DOHH2 (cell line): ENCODE data around the gene SCYL3.

ENCODE experiments used
- H3F3A ChIP-seq: fragments of 200-600 bp; sonication (generic), shearing (Covaris generic); 2 replicates; pipeline ENCODE4 v1.6.0; 2016; ENCODE audit warnings: antibody characterized with exemption, mild to moderate bottlenecking; ENCODE audit not compliant: control insufficient read depth, insufficient read depth
- H3K27ac ChIP-seq: fragments of 200-600 bp; sonication (generic); 2 replicates; pipeline ENCODE4 v1.5.1; 2014; ENCODE audit warnings: low read depth, mild to moderate bottlenecking, low read length, moderate library complexity
- H3K27me3 ChIP-seq: fragments of 200-600 bp; sonication (generic); 2 replicates; pipeline ENCODE4 v1.6.1; 2014; ENCODE audit warnings: mild to moderate bottlenecking, low read length, mixed read lengths; ENCODE audit not compliant: control insufficient read depth
- H3K36me3 ChIP-seq: fragments of 200-600 bp; sonication (generic); 2 replicates; pipeline ENCODE4 v1.6.1; 2014; ENCODE audit warnings: mild to moderate bottlenecking, low read length, moderate library complexity, mixed read lengths; ENCODE audit not compliant: control insufficient read depth
- H3K4me1 ChIP-seq: fragments of 200-600 bp; sonication (generic); 2 replicates; pipeline ENCODE4 v1.6.1; 2014; ENCODE audit warnings: mild to moderate bottlenecking, low read length, mixed read lengths; ENCODE audit not compliant: control insufficient read depth
- H3K4me2 ChIP-seq: fragments of 200-600 bp; sonication (generic); 2 replicates; pipeline ENCODE4 v1.6.0; 2014; ENCODE audit warnings: mild to moderate bottlenecking, low read length, moderate library complexity
- H3K4me3 ChIP-seq: fragments of 200-600 bp; sonication (generic); 2 replicates; pipeline ENCODE4 v1.5.1; 2014; ENCODE audit warnings: mild to moderate bottlenecking, low read length, mixed read lengths
- H3K79me2 ChIP-seq: fragments of 200-600 bp; sonication (generic); 2 replicates; pipeline ENCODE4 v1.6.1; 2014; ENCODE audit warnings: mild to moderate bottlenecking, low read length, mixed read lengths; ENCODE audit not compliant: control insufficient read depth
- H3K9me2 ChIP-seq: fragments of 200-600 bp; sonication (generic); replicated peaks from 2 replicates; pipeline ENCODE4 v1.6.1; 2014; ENCODE audit warnings: mild to moderate bottlenecking, low read length, mixed read lengths; ENCODE audit not compliant: control insufficient read depth
- H3K9me3 ChIP-seq: fragments of 200-600 bp; sonication (generic); 2 replicates; pipeline ENCODE4 v1.6.1; 2014; ENCODE audit warnings: antibody characterized with exemption, low read length, mixed read lengths; ENCODE audit not compliant: control insufficient read depth, insufficient read depth
- H4K20me1 ChIP-seq: fragments of 200-600 bp; sonication (generic); 2 replicates; pipeline ENCODE4 v1.6.0; 2014; ENCODE audit warnings: low read depth, mild to moderate bottlenecking, antibody characterized with exemption, low read length, moderate library complexity; ENCODE audit not compliant: control insufficient read depth, insufficient read depth
- EZH2phosphoT487 ChIP-seq: fragments of 200-600 bp; sonication (generic); IDR thresholded peaks from 2 replicates; pipeline ENCODE4 v1.6.1; 2017; ENCODE audit warnings: borderline replicate concordance, mild to moderate bottlenecking, antibody characterized with exemption, low read length, moderate library complexity, mixed read lengths
- TF ChIP-seq, protein P1 (sequence below): fragments of 200-600 bp; sonication (generic); IDR thresholded peaks from one replicate; pipeline ENCODE4 v1.5.1; 2014; ENCODE audit warnings: antibody characterized with exemption, mild to moderate bottlenecking, low read depth, low read length; ENCODE audit not compliant: poor library complexity, severe bottlenecking

SCYL3 gene

DNA sequence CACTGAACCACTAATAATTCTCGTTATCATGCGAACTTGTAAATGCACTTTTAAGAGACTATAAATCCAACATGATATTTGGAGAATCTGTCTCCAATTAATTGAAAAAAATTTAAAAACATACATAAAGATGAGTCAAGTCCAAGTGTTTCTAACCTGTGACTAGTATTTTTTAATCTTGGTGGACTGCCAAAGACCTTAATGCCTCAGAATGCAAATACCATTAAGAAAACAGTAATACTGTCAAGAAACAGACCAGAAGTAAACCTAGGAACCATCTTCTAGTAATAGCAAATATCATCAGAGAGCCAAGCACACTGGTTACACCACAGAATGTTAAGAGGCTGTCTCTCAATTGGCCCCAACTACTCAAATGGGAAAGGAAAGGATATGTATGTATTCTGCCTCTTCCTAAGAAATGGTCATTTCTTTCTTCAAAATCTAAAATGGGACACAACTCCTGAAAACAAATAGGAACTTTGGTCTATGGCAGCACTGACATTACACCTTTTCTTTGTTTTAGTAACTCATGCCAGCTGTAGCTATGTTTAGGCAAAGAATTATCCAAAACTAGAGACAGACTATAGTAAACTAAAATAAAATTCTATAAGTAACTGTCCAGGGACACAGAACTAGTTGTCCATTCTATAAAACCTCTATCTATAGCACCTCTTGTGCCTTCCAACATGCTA, 15.8 kb downstream of the SCYL3 start:
- Histone ChIP-seq H3K4me2 (no peak overlapping the region), H3K27ac (no peak overlapping the region), H3K9me2 (no peaks in the 10 kb centered on the region), H3K27me3 (no peaks in the 10 kb centered on the region), H3K9me3 (peaks cover 3% of the 10 kb centered on the region; the same call in 1 of the 2 replicates), H3K36me3 (peaks cover 37% of the 10 kb centered on the region), H3F3A (no peaks in the 10 kb centered on the region), H3K4me1 (peaks cover 28% of the 10 kb centered on the region), H3K79me2 (no peaks in the 10 kb centered on the region), H4K20me1 (no peaks in the 10 kb centered on the region), H3K4me3 (no peak overlapping the region)
- TF ChIP-seq EZH2phosphoT487: no peak
- TF ChIP-seq, protein P1, sequence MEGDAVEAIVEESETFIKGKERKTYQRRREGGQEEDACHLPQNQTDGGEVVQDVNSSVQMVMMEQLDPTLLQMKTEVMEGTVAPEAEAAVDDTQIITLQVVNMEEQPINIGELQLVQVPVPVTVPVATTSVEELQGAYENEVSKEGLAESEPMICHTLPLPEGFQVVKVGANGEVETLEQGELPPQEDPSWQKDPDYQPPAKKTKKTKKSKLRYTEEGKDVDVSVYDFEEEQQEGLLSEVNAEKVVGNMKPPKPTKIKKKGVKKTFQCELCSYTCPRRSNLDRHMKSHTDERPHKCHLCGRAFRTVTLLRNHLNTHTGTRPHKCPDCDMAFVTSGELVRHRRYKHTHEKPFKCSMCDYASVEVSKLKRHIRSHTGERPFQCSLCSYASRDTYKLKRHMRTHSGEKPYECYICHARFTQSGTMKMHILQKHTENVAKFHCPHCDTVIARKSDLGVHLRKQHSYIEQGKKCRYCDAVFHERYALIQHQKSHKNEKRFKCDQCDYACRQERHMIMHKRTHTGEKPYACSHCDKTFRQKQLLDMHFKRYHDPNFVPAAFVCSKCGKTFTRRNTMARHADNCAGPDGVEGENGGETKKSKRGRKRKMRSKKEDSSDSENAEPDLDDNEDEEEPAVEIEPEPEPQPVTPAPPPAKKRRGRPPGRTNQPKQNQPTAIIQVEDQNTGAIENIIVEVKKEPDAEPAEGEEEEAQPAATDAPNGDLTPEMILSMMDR: no peak

DNA sequence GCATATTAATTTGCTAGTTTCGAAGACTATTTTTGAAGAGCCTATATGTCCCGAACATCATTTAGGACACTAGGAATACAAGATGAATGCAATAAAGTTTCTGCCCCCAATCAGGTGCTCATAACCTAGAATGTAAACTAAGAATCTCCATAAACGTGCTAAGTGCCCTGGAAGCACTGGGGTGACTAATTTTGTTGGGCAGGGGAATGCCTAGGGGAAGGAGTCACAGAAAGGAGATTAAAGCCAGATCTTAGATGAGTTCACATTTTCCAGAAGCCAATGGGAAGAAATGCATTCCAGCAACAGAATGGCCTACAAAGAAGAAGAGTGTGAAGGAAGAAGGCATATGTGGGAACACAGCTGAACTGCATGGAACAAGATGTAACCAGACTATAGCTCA, 19.5 kb downstream of the SCYL3 start:
- Histone ChIP-seq H3K4me2 (peak overlapping the region; percentile 28), H3K79me2 (no peaks in the 10 kb centered on the region), H3K36me3 (peaks cover 70% of the 10 kb centered on the region), H3K9me3 (peaks cover 11% of the 10 kb centered on the region; the same call in 1 of the 2 replicates), H3K27ac (no peak overlapping the region), H3K9me2 (no peaks in the 10 kb centered on the region), H3F3A (no peaks in the 10 kb centered on the region), H3K27me3 (no peaks in the 10 kb centered on the region), H4K20me1 (no peaks in the 10 kb centered on the region), H3K4me1 (peaks cover 18% of the 10 kb centered on the region), H3K4me3 (no peak overlapping the region)
- TF ChIP-seq, protein P1: no peak
- TF ChIP-seq EZH2phosphoT487: no peak

DNA sequence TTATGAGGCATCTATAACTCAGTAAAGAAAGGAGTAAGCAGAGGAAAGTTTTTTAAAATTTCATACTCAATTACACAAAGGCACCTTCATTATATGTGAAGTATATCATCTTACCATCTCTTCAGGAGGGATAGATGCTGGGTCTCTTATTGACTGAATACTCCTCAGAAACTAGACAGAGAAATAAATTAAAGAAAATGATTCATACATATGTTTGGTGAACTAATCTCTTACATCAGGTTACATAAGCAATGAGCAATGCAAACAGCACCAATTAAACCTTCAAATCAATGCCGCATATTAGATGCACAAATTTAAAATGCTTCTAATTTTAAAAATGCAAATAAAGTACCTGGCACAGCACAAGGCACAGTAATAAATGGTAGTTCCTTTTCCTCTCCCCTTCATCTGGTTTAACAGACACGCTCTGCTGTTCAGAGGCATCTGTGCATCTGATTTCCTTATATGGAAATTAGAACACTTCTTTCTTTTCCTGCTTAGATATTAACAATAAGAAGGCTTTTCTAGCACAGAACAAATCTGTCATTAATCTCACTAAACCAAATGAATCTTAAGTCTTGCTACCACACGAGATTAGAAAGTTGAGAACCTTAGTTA, 20.0 kb downstream of the SCYL3 start:
- Histone ChIP-seq H3K36me3 (peaks cover 75% of the 10 kb centered on the region), H3K27ac (no peak overlapping the region)

More for the DNA sequence above, 20.0 kb downstream of the SCYL3 start:
- Histone ChIP-seq H3K27me3 (no peaks in the 10 kb centered on the region), H3F3A (no peaks in the 10 kb centered on the region), H3K4me1 (peaks cover 13% of the 10 kb centered on the region), H3K9me2 (no peaks in the 10 kb centered on the region), H3K9me3 (peaks cover 11% of the 10 kb centered on the region; the same call in 1 of the 2 replicates), H3K79me2 (no peaks in the 10 kb centered on the region), H4K20me1 (no peaks in the 10 kb centered on the region), H3K4me3 (no peak overlapping the region; the same call in 1 of the 2 replicates), H3K4me2 (peak overlapping the region; percentile 28)
- TF ChIP-seq, protein P1: no peak
- no peak for TF ChIP-seq EZH2phosphoT487
